Measurements from ENCODE around the gene C5orf63.
"Not testable (repeated sequence)": the region's sequence is repeated elsewhere in the genome, so short reads cannot be mapped to it uniquely, and the experiment has no call there.

Gene C5orf63

DNA sequence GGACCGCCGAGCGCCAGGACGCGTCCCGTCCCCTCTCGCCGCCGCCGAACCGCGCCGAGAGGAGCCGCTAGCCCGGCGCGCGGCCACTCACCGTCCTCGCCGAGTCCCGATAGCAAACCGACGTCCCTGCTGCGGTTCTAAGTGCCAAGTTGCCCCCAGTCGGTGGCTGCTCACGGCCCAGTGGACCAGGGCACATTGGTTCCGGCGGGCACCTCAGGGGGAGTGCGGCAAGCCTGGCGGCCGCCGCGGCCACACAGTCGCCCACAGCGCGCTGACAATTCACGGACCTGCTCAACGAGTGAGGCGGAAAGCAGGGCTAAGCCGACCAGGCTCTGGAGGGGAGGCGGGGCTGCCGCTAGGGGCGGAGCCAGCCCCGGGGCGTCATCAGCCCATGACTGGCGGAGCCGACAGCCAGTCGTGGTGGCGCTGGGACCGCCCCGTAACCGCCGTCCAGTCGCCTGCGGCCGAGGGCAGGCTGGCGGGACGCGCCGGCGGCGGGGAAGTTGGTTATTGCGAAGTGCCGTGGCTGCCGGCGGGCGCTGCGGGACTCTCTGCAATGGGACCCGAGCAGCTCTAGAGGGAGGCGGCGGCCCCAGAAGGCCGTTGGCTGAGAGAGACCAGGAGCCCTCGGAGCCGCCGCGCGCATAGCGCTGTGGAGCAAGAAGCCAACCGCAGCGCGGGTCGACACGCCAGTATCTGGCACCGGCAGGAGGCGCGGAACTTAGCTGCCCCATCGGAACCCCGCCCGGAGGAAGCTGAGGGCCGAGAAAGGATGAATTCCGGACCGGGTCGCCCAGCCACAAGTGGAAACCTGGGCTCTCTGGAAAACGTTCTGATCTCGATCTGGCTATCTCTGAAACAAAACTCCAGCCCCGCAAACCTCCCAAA is 42.8 kb downstream of the C5orf63 start, which contains the start of gene MARCHF3:
MARCHF3 (minus strand) TSS at position 300 of the 888 bp plus-strand sequence. CDS start 112,387 bp downstream, outside the sequence.
- peak; percentile 76 for DNase-seq

GRCh38 chr5:127029581-127030258 is 43.6 kb downstream of the C5orf63 start:
- peak; percentile 48 for DNase-seq

DNA sequence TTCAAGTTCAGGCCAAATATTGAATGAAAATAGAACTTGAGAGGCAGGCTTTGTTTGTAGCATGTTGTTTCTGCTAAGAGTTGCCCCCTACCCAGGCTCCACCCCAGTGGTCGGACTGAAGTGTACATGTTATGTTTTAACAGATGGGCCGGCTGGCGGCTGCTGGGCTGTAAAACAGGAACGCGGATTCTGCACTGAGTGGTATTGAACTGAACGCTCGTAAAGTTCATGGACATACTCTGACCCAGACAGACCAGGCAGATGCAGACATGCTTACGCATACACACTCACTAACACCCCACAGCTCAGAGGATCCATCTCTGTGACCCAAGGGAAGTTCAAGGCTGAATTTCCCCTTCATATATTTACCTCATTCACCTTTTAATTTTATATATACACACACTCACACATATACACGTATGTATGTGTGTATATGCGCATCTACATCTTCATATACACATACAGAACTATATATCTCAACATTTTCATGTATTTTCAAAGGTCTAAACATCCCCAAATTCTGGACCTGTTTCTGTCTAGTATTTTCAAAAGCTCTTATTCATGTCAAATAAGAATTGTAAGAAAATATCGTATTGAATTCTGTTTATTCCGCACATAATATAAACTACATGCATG is 44.4 kb downstream of the C5orf63 start:
- DNase-seq: no peak

GRCh38 chr5:127027539-127027938 is 45.8 kb downstream of the C5orf63 start:
- no peak for DNase-seq

DNA sequence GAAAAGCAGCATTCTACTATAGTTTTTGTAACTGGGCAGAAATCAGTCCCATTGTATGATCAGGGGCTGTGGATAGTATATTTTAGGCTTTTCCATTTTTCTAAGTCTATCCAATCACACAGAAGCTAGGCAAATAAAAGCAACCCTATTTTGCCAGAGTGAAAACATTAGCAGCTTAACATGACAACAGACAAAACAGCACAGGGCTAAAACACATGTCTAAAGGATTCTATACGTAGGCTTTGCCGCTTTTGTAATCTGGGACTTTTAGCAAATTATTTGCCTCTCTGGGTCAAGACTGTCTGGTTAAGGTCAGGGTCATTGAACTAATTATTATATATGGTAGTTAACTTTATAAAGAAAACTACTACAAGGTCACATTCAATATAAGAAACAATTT is 47.1 kb downstream of the C5orf63 start:
- no peak for DNase-seq

- DNase-seq: no peak
Measured at GRCh38 chr5:127025467-127025866, 47.8 kb downstream of the C5orf63 start.

GRCh38 chr5:127024821-127025220 is 48.5 kb downstream of the C5orf63 start:
- DNase-seq: no peak

GRCh38 chr5:127023552-127024191 is 49.6 kb downstream of the C5orf63 start:
- not testable (repeated sequence) for DNase-seq

DNA sequence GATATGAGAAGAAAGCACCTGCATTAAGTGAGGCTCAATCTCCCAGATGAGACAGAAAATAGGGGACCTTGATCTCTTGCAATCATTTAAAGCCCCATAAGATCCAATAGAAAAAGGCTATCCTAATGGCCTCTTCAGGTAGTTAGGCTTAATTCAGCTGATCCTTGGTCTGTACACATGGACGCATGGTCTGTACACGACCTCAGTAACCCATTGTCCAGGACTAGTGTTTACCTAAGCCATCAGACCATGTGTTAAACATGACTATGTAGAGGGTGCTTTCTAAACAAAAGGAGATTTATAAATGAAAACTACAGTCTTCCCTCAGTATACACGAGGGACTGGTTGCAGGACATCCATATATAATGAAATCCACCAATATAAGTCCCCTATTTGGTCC is 50.5 kb downstream of the C5orf63 start:
- no peak for DNase-seq

- DNase-seq: no peak
Measured at GRCh38 chr5:127019928-127020327, 53.4 kb downstream of the C5orf63 start.

DNA sequence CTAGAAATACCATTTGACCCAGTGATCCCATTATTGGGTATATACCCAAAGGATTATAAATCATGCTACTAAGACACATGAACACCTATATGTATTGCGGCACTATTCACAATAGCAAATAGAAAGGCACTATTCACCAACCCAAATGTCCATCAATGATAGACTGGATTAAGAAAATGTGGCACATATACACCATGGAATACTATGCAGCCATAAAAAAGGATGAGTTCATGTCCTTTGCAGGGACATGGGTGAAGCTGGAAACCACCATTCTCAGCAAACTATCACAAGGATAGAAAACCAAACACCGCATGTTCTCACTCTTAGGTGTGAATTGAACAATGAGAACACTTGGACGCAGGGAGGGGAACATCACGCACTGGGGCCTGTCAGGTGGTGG is 56.6 kb downstream of the C5orf63 start:
- not testable (repeated sequence) for DNase-seq

GRCh38 chr5:127015716-127016115 is 57.6 kb downstream of the C5orf63 start:
- DNase-seq: no peak

DNA sequence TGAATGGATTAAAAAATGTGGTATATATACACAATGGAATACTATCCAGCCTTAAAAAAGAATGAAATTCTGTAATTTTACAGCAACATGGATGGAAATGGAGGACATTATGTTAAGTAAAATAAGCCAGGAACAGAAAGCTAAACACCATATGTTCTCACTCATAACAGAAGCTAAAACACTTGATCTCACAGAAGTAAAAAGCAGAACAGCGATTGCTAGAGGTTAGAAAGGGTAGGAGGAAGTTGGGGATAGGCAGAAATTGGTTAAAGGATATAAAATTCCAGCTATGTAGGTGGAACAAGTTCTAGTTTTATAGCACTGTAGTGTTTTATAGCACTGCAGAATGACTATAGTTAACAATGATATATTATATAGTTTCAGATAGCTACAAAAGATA is 58.7 kb downstream of the C5orf63 start:
- no peak for DNase-seq

- DNase-seq: no peak
Measured at GRCh38 chr5:127013407-127013806, 59.9 kb downstream of the C5orf63 start.

- no peak for DNase-seq
Measured at GRCh38 chr5:127012916-127013315, 60.4 kb downstream of the C5orf63 start.

- no peak for DNase-seq
Measured at GRCh38 chr5:127011961-127012644, 61.2 kb downstream of the C5orf63 start.

DNA sequence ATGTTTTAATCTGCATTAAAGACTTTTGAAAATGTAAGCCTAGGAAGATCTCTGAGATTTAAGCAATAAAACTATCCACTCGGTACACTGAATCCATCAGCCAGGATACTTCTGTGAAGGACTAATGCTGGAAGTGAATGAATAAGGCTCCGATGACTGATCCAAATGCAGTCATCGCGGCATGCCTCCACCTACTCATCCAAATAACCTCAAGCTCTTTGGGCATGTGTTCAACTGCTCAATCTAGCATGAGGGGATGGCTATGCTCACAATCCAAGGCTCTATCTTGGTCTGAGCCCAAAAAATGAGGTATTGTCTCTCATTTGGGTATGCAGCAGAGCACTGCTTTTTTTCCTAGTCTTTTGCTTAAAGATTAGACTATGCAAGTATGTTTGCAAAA is 62.1 kb downstream of the C5orf63 start:
- DNase-seq: no peak

- no peak for DNase-seq
Measured at GRCh38 chr5:127010362-127010761, 62.9 kb downstream of the C5orf63 start.

DNA sequence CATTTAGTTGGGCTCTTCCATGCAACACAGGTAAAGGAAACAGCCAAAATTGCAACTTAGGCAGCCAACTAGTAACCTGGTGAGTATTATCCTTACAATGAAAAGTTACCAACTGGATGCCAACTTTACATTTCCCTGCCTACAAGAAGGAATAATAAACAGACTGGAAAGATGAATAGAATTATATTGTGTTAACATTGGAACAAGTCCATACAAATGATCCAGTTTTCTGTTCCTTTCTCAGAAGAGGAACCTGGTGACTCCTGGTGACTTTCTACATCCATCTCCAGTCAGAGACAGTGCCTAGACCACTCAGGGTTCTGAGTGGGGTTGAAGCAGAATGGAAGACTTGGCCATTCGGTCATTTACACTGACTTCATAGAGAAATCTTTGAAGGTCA is 63.5 kb downstream of the C5orf63 start:
- no peak for DNase-seq

GRCh38 chr5:127008300-127008975 is 64.9 kb downstream of the C5orf63 start:
- DNase-seq: no peak

DNA sequence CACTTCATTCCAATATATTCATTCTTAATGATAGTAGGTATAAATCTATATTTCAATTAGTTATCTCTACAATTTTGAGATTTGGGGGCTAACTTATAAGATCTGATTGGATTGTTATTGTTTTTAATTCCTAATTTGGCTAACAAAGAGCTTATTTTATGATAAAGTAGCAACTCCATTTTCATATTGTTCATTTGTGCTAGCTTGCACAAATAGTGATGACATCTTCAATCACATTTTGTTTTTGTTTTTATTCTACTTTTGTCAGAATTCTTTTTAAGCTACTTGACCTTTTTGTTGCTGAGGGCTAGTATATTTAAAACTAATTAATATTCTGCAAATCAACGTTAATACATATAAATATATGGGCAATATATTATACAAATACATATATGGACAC is 65.8 kb downstream of the C5orf63 start:
- DNase-seq: no peak

- DNase-seq: no peak
Measured at GRCh38 chr5:127006744-127007143, 66.6 kb downstream of the C5orf63 start.

Data from NCI-H1105 treated with DMSO at 0.1 percent for 48 hours (cell line).